ENCODE measurements around the gene STIMATE.

The STIMATE gene

GRCh38 chr3:52811452-52812011 is 85.8 kb downstream of the STIMATE start:
- TF ChIP-seq FOXP2 (optimal IDR thresholded peaks at IDR 0.05; ENCODE audit: borderline replicate concordance, extremely low read depth, extremely low read length, insufficient read depth) (no peak), POLR2AphosphoS5 (IDR thresholded peaks at IDR 0.05; ENCODE audit: low read depth, low read length) (no peak), TAF1 (IDR thresholded peaks at IDR 0.05; ENCODE audit: borderline replicate concordance, insufficient read depth, low read length) (no peak), SIN3A (IDR thresholded peaks at IDR 0.05; ENCODE audit: borderline replicate concordance, insufficient read depth, low read length) (no peak), REST (IDR thresholded peaks at IDR 0.05; ENCODE audit: insufficient read depth in 1 of 2, low read depth in 2 of 2, low read length in 2 of 2) (no peak)

- TF ChIP-seq POLR2AphosphoS5 (IDR thresholded peaks at IDR 0.05; ENCODE audit: low read depth, low read length) (no peak), TAF1 (IDR thresholded peaks at IDR 0.05; ENCODE audit: borderline replicate concordance, insufficient read depth, low read length) (no peak), FOXP2 (optimal IDR thresholded peaks at IDR 0.05; ENCODE audit: borderline replicate concordance, extremely low read depth, extremely low read length, insufficient read depth) (no peak), REST (IDR thresholded peaks at IDR 0.05; ENCODE audit: insufficient read depth in 1 of 2, low read depth in 2 of 2, low read length in 2 of 2) (no peak), SIN3A (IDR thresholded peaks at IDR 0.05; ENCODE audit: borderline replicate concordance, insufficient read depth, low read length) (no peak)
These were observed 86.4 kb downstream of the STIMATE start for GRCh38 chr3:52810923-52811322.

- no peak for TF ChIP-seq REST (IDR thresholded peaks at IDR 0.05; ENCODE audit: insufficient read depth in 1 of 2, low read depth in 2 of 2, low read length in 2 of 2)
- no peak for TF ChIP-seq FOXP2 (optimal IDR thresholded peaks at IDR 0.05; ENCODE audit: borderline replicate concordance, extremely low read depth, extremely low read length, insufficient read depth)
- TF ChIP-seq POLR2AphosphoS5 (IDR thresholded peaks at IDR 0.05; ENCODE audit: low read depth, low read length) = no peak
- no peak for TF ChIP-seq TAF1 (IDR thresholded peaks at IDR 0.05; ENCODE audit: borderline replicate concordance, insufficient read depth, low read length)
- TF ChIP-seq SIN3A (IDR thresholded peaks at IDR 0.05; ENCODE audit: borderline replicate concordance, insufficient read depth, low read length) = no peak
These were observed 87.5 kb downstream of the STIMATE start for GRCh38 chr3:52809662-52810377.

- TF ChIP-seq REST (IDR thresholded peaks at IDR 0.05; ENCODE audit: insufficient read depth in 1 of 2, low read depth in 2 of 2, low read length in 2 of 2) = no peak
- TF ChIP-seq FOXP2 (optimal IDR thresholded peaks at IDR 0.05; ENCODE audit: borderline replicate concordance, extremely low read depth, extremely low read length, insufficient read depth) = no peak
- TF ChIP-seq TAF1 (IDR thresholded peaks at IDR 0.05; ENCODE audit: borderline replicate concordance, insufficient read depth, low read length) = no peak
- no peak for TF ChIP-seq POLR2AphosphoS5 (IDR thresholded peaks at IDR 0.05; ENCODE audit: low read depth, low read length)
- no peak for TF ChIP-seq SIN3A (IDR thresholded peaks at IDR 0.05; ENCODE audit: borderline replicate concordance, insufficient read depth, low read length)
These were observed 88.2 kb downstream of the STIMATE start for GRCh38 chr3:52809149-52809548.
